AG09309 (cell line): ENCODE data around the gene CNP.
"Not testable (repeated sequence)": the region's sequence is repeated elsewhere in the genome, so short reads cannot be mapped to it uniquely, and the experiment has no call there.

Experiments used
- DNase-seq: peaks from one replicate; pipeline ENCODE4 v3.0.0-alpha.2; 2010; ENCODE audit warnings: low read depth
- H3K4me3 ChIP-seq: 2 replicates; pipeline ENCODE4 v1.5.1; 2011; ENCODE audit warnings: mild to moderate bottlenecking, low read depth, low read length, moderate library complexity; ENCODE audit not compliant: control insufficient read depth
- CTCF ChIP-seq: IDR thresholded peaks from 2 replicates; pipeline ENCODE4 v1.5.1; 2011; ENCODE audit warnings: mild to moderate bottlenecking, low read depth, low read length, inconsistent platforms; ENCODE audit not compliant: insufficient read depth, control insufficient read depth; ENCODE audit errors: missing control alignments

Gene CNP

GRCh38 chr17:42016941-42017865 is 50.6 kb downstream of the CNP start, which contains the start of gene DNAJC7:
Gene DNAJC7 (minus strand): TSS chr17:42017439. CDS start chr17:42017416, 23 bp downstream.
- no peak for DNase-seq
- no peak for TF ChIP-seq CTCF
- peak within 1 kb of the TSS; percentile 98 for H3K4me3 ChIP-seq

GRCh38 chr17:42017866-42018200 is 51.2 kb downstream of the CNP start:
- no peak for TF ChIP-seq CTCF
- no peak for DNase-seq
- H3K4me3 ChIP-seq: peak overlapping the region; percentile 98

GRCh38 chr17:42018339-42018738 is 51.7 kb downstream of the CNP start:
- no peak for TF ChIP-seq CTCF
- H3K4me3 ChIP-seq: peak overlapping the region; percentile 98
- no peak for DNase-seq

GRCh38 chr17:42018988-42019387 is 52.4 kb downstream of the CNP start:
- TF ChIP-seq CTCF: no peak
- DNase-seq: no peak
- H3K4me3 ChIP-seq: no peak overlapping the region

GRCh38 chr17:42019509-42020404 is 53.2 kb downstream of the CNP start, which contains the start of gene NKIRAS2:
Gene NKIRAS2 (plus strand): TSS chr17:42020090. CDS start chr17:42021578, 1,488 bp downstream.
- H3K4me3 ChIP-seq: peak within 1 kb of the TSS; percentile 65
- TF ChIP-seq CTCF: peak; percentile 91
- no peak for DNase-seq

GRCh38 chr17:42020845-42021244 is 54.2 kb downstream of the CNP start:
- peak overlapping the region; percentile 65 for H3K4me3 ChIP-seq
- DNase-seq: not testable (repeated sequence)
